GM12872 (cell line): ENCODE measurements around the gene LONRF2.

ENCODE experiments used
- CTCF ChIP-seq: IDR thresholded peaks from 3 replicates; pipeline ENCODE4 v1.5.1; 2011; ENCODE audit warnings: low read depth, mild to moderate bottlenecking, low read length, moderate library complexity; ENCODE audit not compliant: insufficient read depth

The LONRF2 gene

GRCh38 chr2:100272841-100273329 lies 49.4 kb downstream of the LONRF2 start:
- no peak for TF ChIP-seq CTCF

GRCh38 chr2:100271210-100271609 lies 51.1 kb downstream of the LONRF2 start:
- no peak for TF ChIP-seq CTCF

- TF ChIP-seq CTCF = no peak
Measured at GRCh38 chr2:100270381-100271146, 51.7 kb downstream of the LONRF2 start.

GRCh38 chr2:100269889-100270288 lies 52.4 kb downstream of the LONRF2 start:
- TF ChIP-seq CTCF = no peak

GRCh38 chr2:100268986-100269385 lies 53.3 kb downstream of the LONRF2 start:
- no peak for TF ChIP-seq CTCF

GRCh38 chr2:100267751-100268150 lies 54.5 kb downstream of the LONRF2 start:
- TF ChIP-seq CTCF = no peak

GRCh38 chr2:100266126-100266525 lies 56.2 kb downstream of the LONRF2 start:
- TF ChIP-seq CTCF = no peak
